H1 (cell line): Measurements from ENCODE around the gene UQCR10. TPM values are rescaled to one million over a fixed set of nuclear protein-coding genes. Genes with fewer than 3 reads are reported as not detected.

Experiments used
- ASH2L ChIP-seq: fragments of 200-600, 300-600 bp; sonication (generic); IDR thresholded peaks from one replicate; pipeline ENCODE4 v1.7.1; 2017; ENCODE audit warnings: low read length
- CHD2 ChIP-seq: IDR thresholded peaks from 2 replicates; pipeline ENCODE4 v1.6.1; 2012; ENCODE audit warnings: low read length, improper control_type of control experiment
- CHD7 ChIP-seq: fragments of 300-600 bp; sonication (generic); IDR thresholded peaks from 2 replicates; pipeline ENCODE4 v1.7.1; 2012; ENCODE audit warnings: low read length, moderate library complexity, mild to moderate bottlenecking, inconsistent platforms; ENCODE audit not compliant: insufficient replicate concordance
- KDM4A ChIP-seq: IDR thresholded peaks from one replicate; pipeline ENCODE4 v1.7.1; 2012; ENCODE audit warnings: low read depth, mild to moderate bottlenecking, moderate library complexity, low read length, inconsistent platforms; ENCODE audit not compliant: severe bottlenecking
- MAFK ChIP-seq: IDR thresholded peaks from 2 replicates; pipeline ENCODE4 v1.6.1; 2012; ENCODE audit warnings: low read depth, mild to moderate bottlenecking, improper control_type of control experiment, low read length
- PHF8 ChIP-seq: fragments of 200-600 bp; sonication (generic); conservative IDR thresholded peaks from 2 replicates; pipeline ENCODE4 v1.7.1; 2012; ENCODE audit warnings: low read depth, mild to moderate bottlenecking, inconsistent platforms, low read length, moderate library complexity
- RAD21 ChIP-seq, 2 experiments: IDR thresholded peaks in 1 of 2; conservative IDR thresholded peaks in 1 of 2; 2 replicates each; pipeline ENCODE4 v1.6.1; 2011; ENCODE audit warnings: low read depth in 2 of 2, low read length in 2 of 2, improper control_type of control experiment in 1 of 2, inconsistent platforms in 1 of 2, mild to moderate bottlenecking in 1 of 2, moderate library complexity in 1 of 2
- RXRA ChIP-seq: IDR thresholded peaks from 2 replicates; pipeline ENCODE4 v1.6.1; 2011; ENCODE audit warnings: low read depth, mild to moderate bottlenecking, low read length, moderate library complexity; ENCODE audit not compliant: insufficient read depth
- SIN3A ChIP-seq, 2 experiments: IDR thresholded peaks in 1 of 2; conservative IDR thresholded peaks in 1 of 2; 2 replicates each; pipeline ENCODE4 v1.6.1; 2011 to 2012; ENCODE audit warnings: low read length in 2 of 2, improper control_type of control experiment in 1 of 2, low read depth in 1 of 2, mild to moderate bottlenecking in 1 of 2
- ZNF274 ChIP-seq: IDR thresholded peaks from 2 replicates; pipeline ENCODE4 v1.7.0; 2012; ENCODE audit warnings: low read length, borderline replicate concordance; ENCODE audit errors: extremely low read depth
- polyA plus RNA-seq, 7 experiments: library from polyadenylated mRNA; depleted of rRNA in 3 of 7; stranded (reverse) in 5 of 7; unstranded in 2 of 7; fragments of >200 nt in 5 of 7; fragments of 200-250 nt in 2 of 7; gene quantifications; 1 replicate in 5 of 7; 2 replicates in 1 of 7; 4 replicates in 1 of 7; pipeline versions ENCODE4 v1.2.1 to v1.2.3, GENCODE V29; 2011 to 2013; ENCODE audit warnings: missing spikeins in 2 of 7, mixed read lengths in 2 of 7
- total RNA-seq: library from RNA; stranded (reverse); fragmentation: NEBNext Ultra II Directional; extraction: Animal tissue kit (Norgen Biotek cat#: 25700); gene quantifications from 2 replicates; pipeline ENCODE4 v1.2.1, GENCODE V29; 2021

Gene UQCR10
- total and polyA plus RNA-seq, 2 of the 8 experiments (the other 6 are each of a cell fraction or from before 2014, with no cell fraction given) = 102 to 260 TPM

- TF ChIP-seq CHD7 (no peak), PHF8 (no peak), SIN3A (conservative IDR thresholded peaks at IDR 0.05 in 1 of 2, IDR thresholded peaks at IDR 0.05 in 1 of 2; ENCODE audit: low read depth in 1 of 2, low read length in 2 of 2) (no peak), CHD2 (no peak), ASH2L (no peak), KDM4A (no peak), RAD21 (IDR thresholded peaks at IDR 0.05 in 1 of 2, conservative IDR thresholded peaks at IDR 0.05 in 1 of 2; ENCODE audit: low read depth in 2 of 2, low read length in 2 of 2) (no peak), MAFK (no peak), RXRA (no peak), ZNF274 (no peak)
Measured at GRCh38 chr22:29795663-29796062, 28.5 kb downstream of the UQCR10 start (continued).
